Cardiac fibroblast (primary cell): ENCODE data around the gene MDFIC.

Experiments used
- DNase-seq, 2 donors: peaks; one replicate each; pipeline versions ENCODE4 v3.0.0 to v3.0.0-alpha.2; 2010; ENCODE audit warnings: low read depth in 2 of 2
- H3K4me3 ChIP-seq, 2 donors: replicated peaks in 1 of 2; 1 replicate in 1 of 2; 2 replicates in 1 of 2; pipeline ENCODE4 v1.5.1; 2011; ENCODE audit warnings: low read depth in 2 of 2, low read length in 2 of 2, mild to moderate bottlenecking in 2 of 2, moderate library complexity in 1 of 2
- TF ChIP-seq, protein P1 (sequence below): IDR thresholded peaks from one replicate; pipeline ENCODE4 v1.5.1; 2011; ENCODE audit warnings: low read depth, mild to moderate bottlenecking, low read length, inconsistent platforms

Gene MDFIC

GRCh38 chr7:114931656-114932011 is 9.7 kb downstream of the MDFIC start:
- TF ChIP-seq, protein P1, sequence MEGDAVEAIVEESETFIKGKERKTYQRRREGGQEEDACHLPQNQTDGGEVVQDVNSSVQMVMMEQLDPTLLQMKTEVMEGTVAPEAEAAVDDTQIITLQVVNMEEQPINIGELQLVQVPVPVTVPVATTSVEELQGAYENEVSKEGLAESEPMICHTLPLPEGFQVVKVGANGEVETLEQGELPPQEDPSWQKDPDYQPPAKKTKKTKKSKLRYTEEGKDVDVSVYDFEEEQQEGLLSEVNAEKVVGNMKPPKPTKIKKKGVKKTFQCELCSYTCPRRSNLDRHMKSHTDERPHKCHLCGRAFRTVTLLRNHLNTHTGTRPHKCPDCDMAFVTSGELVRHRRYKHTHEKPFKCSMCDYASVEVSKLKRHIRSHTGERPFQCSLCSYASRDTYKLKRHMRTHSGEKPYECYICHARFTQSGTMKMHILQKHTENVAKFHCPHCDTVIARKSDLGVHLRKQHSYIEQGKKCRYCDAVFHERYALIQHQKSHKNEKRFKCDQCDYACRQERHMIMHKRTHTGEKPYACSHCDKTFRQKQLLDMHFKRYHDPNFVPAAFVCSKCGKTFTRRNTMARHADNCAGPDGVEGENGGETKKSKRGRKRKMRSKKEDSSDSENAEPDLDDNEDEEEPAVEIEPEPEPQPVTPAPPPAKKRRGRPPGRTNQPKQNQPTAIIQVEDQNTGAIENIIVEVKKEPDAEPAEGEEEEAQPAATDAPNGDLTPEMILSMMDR = no peak
- H3K4me3 ChIP-seq = no peak overlapping the region
- DNase-seq = no peak

GRCh38 chr7:114932991-114933390 is 11.1 kb downstream of the MDFIC start:
- no peak overlapping the region for H3K4me3 ChIP-seq
- TF ChIP-seq, protein P1 = no peak
- peak in 1 of 2 donors; percentile 16 for DNase-seq

- TF ChIP-seq, protein P1 = no peak
- DNase-seq = no peak
- no peak overlapping the region for H3K4me3 ChIP-seq
Observed at GRCh38 chr7:114933658-114934057, 11.8 kb downstream of the MDFIC start.

- TF ChIP-seq, protein P1 = no peak
- DNase-seq = no peak
- no peak overlapping the region for H3K4me3 ChIP-seq
Observed at GRCh38 chr7:114934086-114934485, 12.2 kb downstream of the MDFIC start.

GRCh38 chr7:114934713-114935112 is 12.8 kb downstream of the MDFIC start:
- no peak overlapping the region for H3K4me3 ChIP-seq
- TF ChIP-seq, protein P1 = no peak
- DNase-seq = peak in 1 of 2 donors; percentile 70

- TF ChIP-seq, protein P1 = no peak
- H3K4me3 ChIP-seq = no peak overlapping the region
- DNase-seq = no peak
Observed at GRCh38 chr7:114936471-114936870, 14.6 kb downstream of the MDFIC start.

DNA sequence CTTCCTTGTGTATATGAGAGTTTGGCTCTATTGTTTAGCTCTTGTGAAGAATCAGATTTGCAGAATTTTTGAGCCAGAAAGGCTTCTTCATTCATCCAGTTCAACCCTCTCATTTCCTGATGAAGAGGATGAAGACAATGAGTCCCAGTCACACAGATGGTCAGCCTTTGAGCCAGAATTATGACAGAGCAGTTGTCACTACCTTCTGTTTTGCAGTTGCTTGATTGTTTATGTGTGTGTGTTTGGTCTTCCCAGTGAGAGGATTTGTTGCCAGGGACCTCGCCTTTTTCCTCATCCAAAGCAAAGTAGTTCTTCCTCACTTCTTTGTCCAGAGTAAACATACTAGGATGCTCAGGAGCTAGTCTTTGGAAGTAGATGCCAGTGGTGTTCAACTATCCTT is 15.6 kb downstream of the MDFIC start:
- no peak overlapping the region for H3K4me3 ChIP-seq
- DNase-seq = peak in 1 of 2 donors; percentile 49
- TF ChIP-seq, protein P1 = no peak
